Occipital lobe (tissue), 2 donors: ENCODE results near the gene TMEM269. TPM values are rescaled to one million over a fixed set of nuclear protein-coding genes. Genes with fewer than 3 reads are reported as not detected.
A peak's percentile ranks its signal among the peaks of the same experiment; 100 is the strongest.

Source experiments
- DNase-seq: peaks from one replicate; lab custom pipeline; 2025; lab: John Stamatoyannopoulos, UW
- total RNA-seq: library from RNA; depleted of rRNA; stranded (reverse); fragments of >200 nt; gene quantifications from one replicate; pipeline ENCODE4 v1.2.3, GENCODE V29; 2014

TMEM269 gene
- total RNA-seq, 1 donor from 2014 or later: 0.47 TPM

DNA sequence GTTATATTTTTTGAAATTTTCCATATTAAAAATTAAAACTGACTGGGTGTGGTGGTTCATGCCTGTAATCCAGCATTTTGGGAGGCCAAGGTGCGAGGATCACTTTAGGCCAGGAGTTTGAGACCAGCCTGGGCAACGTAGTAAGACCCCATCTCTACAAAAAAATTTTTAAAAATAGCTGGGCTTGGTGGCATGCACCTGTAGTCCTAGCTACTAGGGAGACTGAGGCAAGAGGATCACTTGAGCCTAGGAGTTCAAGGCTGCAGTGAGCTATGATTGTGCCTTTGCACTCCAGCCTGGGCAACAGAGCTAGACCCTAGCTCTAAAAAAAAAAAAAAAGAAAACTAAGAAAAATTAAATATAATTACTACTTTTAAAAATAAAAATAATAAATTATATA is 36.9 kb downstream of the TMEM269 start:
- DNase-seq: no peak

DNA sequence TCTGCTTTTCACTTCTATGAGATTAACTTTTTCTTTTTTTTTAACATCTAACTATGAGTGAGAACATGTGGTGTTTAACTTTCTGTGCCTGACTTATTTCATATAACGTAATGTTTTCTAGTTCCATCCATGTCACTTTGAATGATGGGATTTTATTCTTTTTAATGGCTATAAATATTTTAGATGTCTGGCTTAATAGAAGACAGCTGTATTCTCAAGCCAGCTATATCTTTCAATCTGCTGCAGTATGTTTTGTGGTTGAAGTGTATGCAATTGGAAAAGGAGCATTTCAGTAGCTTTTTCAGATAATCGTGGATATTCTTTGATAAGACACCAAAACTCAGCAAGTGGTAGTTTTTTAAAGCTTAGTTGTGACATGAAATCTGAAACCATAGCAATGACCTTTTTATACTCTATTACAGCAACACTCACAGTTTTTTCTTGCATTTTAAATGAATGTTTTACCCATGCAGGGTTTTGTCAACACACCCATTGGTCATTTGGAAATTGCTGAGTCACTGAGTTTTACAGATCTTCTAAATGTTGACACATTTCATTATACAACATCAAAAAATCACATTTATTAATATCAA is 38.1 kb downstream of the TMEM269 start:
- no peak for DNase-seq

DNA sequence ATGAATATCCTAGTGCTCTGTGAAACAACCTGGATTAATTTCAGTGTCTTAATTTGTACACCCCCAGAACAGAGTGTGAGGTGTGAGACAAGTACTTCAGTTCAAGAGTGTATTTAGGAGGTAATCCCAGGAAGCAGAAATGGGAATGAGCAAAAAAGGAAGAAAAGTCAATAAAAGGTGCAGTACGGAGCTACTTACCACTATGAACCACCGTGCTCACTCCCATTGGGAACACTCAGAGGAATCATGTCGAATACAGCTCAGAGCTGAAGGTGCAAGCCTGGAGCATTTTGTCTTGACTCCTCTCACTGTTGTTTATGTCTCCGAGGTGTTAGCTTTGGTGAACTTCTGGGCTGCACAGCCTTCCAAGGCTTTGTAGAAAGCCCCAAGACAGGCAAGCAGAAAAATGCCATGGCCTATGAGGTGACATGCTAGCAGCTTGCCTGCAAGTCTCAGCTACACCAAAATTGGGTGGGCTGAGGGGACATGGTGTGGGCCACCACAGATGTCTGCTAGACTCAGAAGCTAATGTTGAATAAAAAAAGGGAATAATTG is 39.8 kb downstream of the TMEM269 start:
- DNase-seq: no peak

DNA sequence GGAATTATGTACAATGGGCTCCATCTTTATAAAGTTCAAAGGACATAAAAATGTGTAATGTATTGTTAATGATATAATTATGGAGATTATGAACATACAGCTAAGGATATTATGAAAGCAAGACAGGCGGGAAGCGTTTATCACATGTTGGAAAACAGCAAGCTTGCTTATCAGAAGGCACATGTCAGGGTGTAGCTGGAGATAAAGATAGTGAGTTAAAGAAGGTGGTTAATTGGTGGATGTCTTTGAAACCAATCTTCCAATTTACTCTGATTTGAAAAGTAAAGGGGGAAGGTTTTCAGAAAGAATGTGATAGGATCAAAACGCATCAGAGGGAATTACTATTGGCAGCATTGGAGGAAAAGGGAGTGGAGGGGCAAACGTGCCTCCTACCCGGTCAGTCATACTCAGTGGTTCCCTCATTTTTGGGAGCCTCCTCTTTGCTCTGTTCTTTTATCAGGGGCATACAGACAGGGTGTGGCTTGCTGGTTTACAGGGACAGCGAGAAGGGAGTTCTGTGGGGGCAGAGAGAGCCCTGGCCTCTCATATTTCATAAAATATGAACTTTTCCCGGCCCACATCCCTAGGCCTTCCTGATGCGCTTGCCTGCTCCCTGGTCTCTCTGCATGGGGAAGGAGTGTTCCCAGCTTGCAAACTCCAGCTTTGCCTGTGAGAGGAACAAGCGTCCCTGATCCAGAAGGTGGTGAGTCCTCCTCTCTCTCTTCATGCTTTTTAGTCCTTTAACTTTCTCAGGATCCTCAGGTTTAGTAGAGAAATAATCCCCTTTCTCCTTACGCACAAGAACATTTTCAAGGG is 40.5 kb downstream of the TMEM269 start:
- no peak for DNase-seq

- DNase-seq: no peak
These were observed 45.8 kb downstream of the TMEM269 start for GRCh38 chr1:42830631-42831030.

DNA sequence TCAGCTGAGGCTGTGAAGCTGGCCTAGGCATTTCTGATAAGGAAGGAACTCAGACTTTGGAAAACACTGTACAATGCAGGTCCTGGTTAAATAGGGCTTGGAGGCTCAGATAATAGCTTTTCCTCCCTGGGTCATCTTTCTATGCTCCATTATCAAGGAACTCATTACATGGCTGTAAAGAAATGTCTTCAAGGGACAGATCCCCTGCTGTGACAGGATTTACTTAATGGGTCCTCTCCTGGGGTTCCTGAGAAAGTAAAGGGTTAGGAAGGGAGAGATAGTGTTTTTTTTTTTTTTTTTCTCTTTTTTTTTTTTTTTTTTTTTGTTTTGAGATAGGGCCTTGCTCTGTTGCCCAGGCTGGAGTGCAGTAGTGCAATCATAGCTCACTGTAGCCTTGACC is 46.5 kb downstream of the TMEM269 start:
- no peak for DNase-seq

DNA sequence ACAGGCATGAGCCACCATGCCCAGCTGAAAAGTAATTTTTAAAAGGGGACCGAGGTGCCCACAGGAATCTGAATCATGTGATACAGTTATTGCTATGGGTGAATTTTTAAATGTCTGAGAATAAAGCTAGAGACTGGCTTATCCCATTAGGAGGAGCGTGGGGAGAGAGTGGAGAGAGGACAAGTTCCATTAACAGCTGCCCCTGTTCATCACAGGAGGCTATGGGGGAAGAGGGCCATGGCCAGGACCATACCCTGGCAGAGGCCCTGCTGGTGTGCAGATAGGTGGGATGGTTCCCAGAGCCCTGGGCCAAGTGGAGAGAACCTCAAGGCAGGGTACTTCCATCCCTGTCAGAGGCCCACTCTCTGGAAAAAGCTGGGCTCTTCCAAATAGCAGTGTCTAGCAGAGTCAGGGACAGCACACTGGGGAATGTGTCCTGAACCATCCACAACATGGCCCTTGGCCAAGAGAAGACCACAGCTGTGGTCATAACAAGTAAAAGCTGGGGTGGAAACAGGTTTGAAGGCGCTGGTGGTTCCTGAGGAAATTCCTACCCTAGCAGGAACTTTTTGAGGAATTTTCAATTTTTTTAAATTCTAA is 48.0 kb downstream of the TMEM269 start:
- no peak for DNase-seq

GRCh38 chr1:42833981-42834380 is 49.2 kb downstream of the TMEM269 start:
- DNase-seq: no peak

GRCh38 chr1:42834803-42835202 is 50.0 kb downstream of the TMEM269 start:
- no peak for DNase-seq

- no peak for DNase-seq
These were observed 50.6 kb downstream of the TMEM269 start for GRCh38 chr1:42835422-42835821.

- no peak for DNase-seq
These were observed 52.9 kb downstream of the TMEM269 start for GRCh38 chr1:42837709-42838108.

GRCh38 chr1:42838482-42839190 is 53.8 kb downstream of the TMEM269 start:
- no peak for DNase-seq

GRCh38 chr1:42841010-42841409 is 56.2 kb downstream of the TMEM269 start:
- DNase-seq: no peak

- DNase-seq: no peak
These were observed 56.8 kb downstream of the TMEM269 start for GRCh38 chr1:42841440-42842147.

DNA sequence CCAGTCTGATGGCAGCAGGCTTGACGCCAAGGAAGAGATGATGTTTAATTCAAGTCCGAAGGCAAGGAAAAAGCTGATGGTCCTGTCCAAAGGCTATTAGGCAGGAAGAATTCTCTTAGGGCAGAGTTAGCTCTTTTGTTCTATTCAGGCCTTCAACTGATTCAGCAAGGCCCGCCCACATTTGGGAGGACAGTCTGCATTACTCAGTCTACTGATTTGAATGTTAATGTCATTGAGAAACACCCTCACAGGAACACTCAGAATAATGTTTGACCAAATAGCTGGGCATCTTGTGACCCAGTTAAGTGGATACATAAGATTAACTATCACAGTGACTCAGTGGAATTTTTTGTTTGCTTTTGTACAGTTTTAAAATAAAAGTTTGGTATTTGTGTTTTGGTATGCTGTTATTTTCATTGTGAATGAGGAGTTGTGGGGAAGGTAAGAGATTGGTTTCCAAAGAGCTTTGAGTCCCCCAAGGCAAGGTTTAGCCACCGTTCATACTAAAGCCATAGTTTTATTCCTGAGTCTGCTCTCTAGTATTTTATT is 59.9 kb downstream of the TMEM269 start:
- DNase-seq: no peak

DNA sequence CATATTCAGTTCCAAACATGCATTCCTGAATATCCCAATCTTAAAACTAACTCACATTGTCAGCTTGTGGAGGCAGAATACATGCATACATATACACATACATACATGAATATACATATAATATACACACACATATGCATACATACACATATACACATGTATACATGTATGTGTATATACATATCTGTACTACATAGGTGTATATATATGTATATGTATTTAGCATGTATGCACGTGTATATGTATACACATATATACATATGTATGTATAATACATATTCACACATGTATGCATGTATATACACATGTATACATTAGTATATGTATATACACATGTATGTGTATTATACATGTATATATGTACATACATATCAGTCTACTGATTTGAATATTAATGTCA is 60.4 kb downstream of the TMEM269 start:
- DNase-seq: no peak

- no peak for DNase-seq
These were observed 61.1 kb downstream of the TMEM269 start for GRCh38 chr1:42845866-42846256.

DNA sequence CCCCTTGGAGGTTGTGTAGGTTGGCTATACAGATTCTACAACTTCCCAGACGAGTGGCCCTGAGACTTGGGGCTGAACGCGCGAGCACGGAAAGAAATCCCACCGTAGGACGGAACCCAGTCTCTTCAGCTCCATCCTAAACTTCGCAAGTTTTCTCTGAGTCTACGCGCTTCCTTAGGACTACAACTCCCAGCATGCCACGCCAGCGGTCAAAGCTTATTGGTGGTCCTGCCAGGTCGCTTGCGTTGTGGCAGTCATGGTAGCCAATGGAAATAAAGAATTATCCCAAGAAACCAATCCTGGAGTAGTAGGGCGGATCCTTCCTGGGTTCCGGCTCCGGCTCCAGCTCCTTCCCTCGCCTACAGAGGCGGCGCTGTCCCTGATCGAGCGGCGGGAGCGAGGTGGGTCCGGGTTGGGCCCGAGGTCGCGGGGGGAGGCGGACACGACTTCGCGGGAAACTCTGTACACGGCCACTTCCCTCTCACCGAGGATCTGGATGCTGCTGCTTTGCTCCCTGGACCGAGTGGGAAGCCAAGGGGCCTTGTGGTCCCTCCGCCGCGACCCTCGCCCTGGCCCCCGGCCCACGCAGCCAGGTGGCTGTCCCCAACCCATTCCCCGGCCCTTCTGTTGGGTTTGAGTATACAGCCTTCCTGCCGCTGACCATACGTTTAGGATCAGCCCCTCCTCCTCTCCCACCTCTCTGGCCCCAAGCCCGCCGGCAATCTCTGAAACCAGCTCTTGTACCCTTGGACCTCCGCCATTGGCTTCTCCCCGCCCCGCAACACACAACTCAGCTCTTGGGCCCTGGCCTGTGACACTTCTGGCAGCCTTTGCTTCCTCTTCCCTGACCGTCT is 61.7 kb downstream of the TMEM269 start, which contains the start of gene ZNF691:
Gene ZNF691 (plus strand): TSS at position 357 of the 854 bp plus-strand sequence. CDS start 3,046 bp downstream, outside the sequence.
- peak; percentile 90 for DNase-seq

DNA sequence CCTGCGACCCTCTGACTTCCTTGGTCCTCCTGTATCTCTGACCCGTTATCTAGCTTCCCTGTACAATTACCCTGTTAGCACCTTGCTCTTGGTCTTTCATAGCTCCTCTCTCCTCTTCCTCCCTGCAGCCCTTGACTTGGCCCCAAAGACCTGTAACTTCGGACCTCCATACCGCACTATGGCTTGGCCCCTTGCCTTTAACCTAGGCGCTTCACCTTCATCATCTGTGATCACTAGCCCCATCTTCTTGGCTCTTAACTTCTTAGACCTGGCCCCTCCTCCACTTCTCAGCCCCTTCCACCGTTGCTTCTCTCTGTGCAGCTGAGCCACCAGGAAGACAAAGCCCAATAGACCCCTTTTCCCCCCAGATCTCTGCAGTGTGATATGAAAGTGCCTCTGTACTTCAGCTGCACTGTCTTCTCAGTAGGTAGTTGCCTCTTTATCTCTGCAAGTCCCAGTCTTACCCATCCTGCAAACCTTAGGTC is 62.4 kb downstream of the TMEM269 start:
- no peak for DNase-seq
